ENCODE results near the gene TMEM86B. TPM values are rescaled to one million over a fixed set of nuclear protein-coding genes. Genes with fewer than 3 reads are reported as not detected.
"Not testable (repeated sequence)": the region's sequence is repeated elsewhere in the genome, so short reads cannot be mapped to it uniquely, and the experiment has no call there.

TMEM86B gene
- total and polyA plus RNA-seq, 3 donors from 2014 or later: 12.8 to 13.9 (median 13.4) TPM

DNA sequence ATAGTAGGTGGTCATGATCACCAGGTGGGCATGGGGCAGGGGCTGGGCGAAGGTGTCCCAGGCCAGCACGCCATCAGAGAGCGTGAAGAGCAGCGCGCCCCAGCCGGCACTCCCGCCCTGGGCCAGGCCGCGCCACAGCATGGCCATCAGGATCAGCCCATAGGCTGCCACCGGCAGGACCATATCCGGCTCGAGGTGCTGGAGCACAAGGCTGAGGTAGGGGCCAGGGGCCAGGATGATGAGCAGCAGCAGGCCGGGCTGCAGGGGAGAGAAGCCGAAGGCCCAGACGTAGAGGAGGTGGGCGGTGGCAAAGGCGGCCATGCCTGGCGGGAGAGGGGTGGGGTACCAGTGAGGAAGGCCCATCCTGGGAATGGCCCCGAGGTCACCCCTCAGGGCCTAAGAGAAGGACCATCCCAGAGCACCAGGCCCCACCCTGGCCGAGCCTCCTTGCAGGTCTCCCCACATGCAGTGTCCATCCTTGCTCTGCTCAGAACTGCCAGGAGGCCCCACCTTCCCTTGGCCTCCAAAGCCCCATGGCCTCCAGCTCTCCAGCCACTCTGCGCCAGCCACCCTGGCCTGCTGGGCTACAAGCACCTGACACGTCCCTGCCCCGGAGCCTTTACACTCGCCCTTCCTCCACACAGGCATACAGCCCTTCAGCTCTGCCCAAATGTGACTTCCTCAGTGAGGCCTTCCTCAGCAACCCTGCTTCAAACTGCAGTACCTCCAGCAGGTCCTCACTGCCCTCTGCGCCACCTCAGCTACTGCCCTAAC lies 1.1 kb downstream of the TMEM86B start:
- Histone ChIP-seq H3K36me3 (ENCODE audit: low read depth, missing control alignments) (no peaks in the 10 kb centered on the region), H3K27ac (no peak overlapping the region), H3K4me3 (no peak overlapping the region), H3K4me1 (no peaks in the 10 kb centered on the region), H3K9me3 (no peaks in the 10 kb centered on the region), H3K27me3 (no peaks in the 10 kb centered on the region)
- intact Hi-C loops (cut with DNase I; ENCODE audit: low total_unique reads): no loop called here
- DNase-seq: no peak
- WGBS, 2 donors: 89 to 91% methylated on average over 14 to 25 of the region's 25 CpGs
- TF ChIP-seq, protein P1, sequence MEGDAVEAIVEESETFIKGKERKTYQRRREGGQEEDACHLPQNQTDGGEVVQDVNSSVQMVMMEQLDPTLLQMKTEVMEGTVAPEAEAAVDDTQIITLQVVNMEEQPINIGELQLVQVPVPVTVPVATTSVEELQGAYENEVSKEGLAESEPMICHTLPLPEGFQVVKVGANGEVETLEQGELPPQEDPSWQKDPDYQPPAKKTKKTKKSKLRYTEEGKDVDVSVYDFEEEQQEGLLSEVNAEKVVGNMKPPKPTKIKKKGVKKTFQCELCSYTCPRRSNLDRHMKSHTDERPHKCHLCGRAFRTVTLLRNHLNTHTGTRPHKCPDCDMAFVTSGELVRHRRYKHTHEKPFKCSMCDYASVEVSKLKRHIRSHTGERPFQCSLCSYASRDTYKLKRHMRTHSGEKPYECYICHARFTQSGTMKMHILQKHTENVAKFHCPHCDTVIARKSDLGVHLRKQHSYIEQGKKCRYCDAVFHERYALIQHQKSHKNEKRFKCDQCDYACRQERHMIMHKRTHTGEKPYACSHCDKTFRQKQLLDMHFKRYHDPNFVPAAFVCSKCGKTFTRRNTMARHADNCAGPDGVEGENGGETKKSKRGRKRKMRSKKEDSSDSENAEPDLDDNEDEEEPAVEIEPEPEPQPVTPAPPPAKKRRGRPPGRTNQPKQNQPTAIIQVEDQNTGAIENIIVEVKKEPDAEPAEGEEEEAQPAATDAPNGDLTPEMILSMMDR (IDR thresholded peaks at IDR 0.05): no peak
- no peak for TF ChIP-seq POLR2A (IDR thresholded peaks at IDR 0.05)

DNA sequence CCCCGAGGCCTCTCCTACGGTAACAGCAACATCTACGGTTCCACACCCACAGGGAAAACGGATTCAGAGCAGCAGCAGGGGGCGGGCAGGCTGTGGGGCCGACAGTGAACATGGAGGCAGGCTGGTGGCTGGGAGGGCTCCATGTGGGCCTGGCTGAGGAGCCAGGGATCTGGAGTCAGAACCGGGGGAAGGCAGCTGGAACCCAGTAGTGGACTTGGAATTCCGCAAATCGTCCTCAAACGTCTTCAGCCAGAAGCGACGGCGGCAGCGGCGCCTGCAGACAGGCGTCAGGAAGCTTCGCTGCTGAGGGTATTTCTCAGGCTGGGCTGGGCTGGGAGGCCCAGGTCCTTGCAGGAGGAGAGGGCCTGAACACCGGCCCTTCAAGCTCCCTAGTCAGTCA lies 1.8 kb downstream of the TMEM86B start:
- Histone ChIP-seq H3K4me3 (no peak overlapping the region), H3K9me3 (no peaks in the 10 kb centered on the region), H3K27ac (no peak overlapping the region), H3K27me3 (no peaks in the 10 kb centered on the region), H3K36me3 (ENCODE audit: low read depth, missing control alignments) (no peaks in the 10 kb centered on the region), H3K4me1 (no peaks in the 10 kb centered on the region)
- TF ChIP-seq POLR2A (IDR thresholded peaks at IDR 0.05): no peak
- TF ChIP-seq, protein P1 (IDR thresholded peaks at IDR 0.05): no peak
- intact Hi-C loops (cut with DNase I; ENCODE audit: low total_unique reads): no loop called here
- WGBS, 2 donors: 73 to 77% methylated on average over 7 to 18 of the region's 18 CpGs
- no peak for DNase-seq

DNA sequence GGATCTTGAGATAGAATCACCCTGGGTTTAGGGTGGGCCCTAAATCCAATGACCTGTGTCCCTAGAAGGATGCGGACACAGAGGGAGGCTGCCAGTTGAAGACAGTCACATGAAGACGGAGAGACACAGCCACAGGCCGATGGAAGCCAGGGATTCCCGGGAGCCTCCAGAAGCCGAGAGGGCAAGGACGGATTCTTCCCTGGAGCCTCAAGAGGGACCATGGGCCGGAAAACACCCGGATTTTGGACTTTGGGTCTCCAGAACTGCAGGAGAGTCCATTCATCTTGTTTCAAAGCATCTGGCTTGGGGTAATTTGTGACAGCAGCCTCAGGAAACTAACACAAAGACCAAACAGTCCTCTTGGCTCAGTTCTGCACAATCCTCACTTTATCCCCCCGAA lies 2.3 kb downstream of the TMEM86B start:
- Histone ChIP-seq H3K9me3 (no peaks in the 10 kb centered on the region), H3K27me3 (no peaks in the 10 kb centered on the region), H3K4me1 (no peaks in the 10 kb centered on the region), H3K4me3 (no peak overlapping the region), H3K36me3 (ENCODE audit: low read depth, missing control alignments) (no peaks in the 10 kb centered on the region), H3K27ac (no peak overlapping the region)
- intact Hi-C loops (cut with DNase I; ENCODE audit: low total_unique reads): no loop called here
- no peak for TF ChIP-seq POLR2A (IDR thresholded peaks at IDR 0.05)
- TF ChIP-seq, protein P1 (IDR thresholded peaks at IDR 0.05): no peak
- 72 to 94% methylated on average over 5 to 9 of the region's 9 CpGs for WGBS, 2 donors
- DNase-seq: no peak

DNA sequence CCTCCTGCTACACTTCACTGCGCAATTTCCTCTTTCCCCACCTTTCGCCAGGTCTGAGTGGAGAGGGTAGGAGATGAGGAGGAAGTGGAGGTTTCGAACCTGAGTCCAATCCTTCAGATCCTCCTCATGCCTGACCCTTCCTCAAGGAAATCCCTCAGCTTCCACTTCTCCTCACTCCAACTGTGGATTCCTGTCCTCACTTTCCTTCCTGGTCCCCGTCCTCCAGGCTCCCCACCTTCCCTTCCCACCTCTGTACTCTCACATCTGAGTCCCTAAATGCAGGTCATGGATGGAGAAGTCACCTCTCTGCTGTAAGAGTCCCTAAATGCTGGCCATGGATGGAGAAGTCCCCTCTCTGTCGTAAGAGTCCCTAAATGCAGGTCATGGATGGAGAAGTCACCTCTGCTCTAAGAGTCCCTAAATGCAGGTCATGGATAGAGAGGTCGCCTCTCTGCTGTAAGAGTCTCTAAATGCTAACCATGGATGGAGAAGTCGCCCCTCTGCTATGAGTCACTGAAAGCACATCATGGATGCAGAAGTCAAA lies 3.1 kb downstream of the TMEM86B start:
- intact Hi-C loops (cut with DNase I; ENCODE audit: low total_unique reads): no loop called here
- H3K4me3 ChIP-seq: no peak overlapping the region
- H3K36me3 ChIP-seq (ENCODE audit: low read depth, missing control alignments): no peaks in the 10 kb centered on the region
- H3K9me3 ChIP-seq: no peaks in the 10 kb centered on the region
- H3K27me3 ChIP-seq: no peaks in the 10 kb centered on the region
- no peaks in the 10 kb centered on the region for H3K4me1 ChIP-seq
- no peak overlapping the region for H3K27ac ChIP-seq
- DNase-seq: no peak
- TF ChIP-seq, protein P1 (IDR thresholded peaks at IDR 0.05): no peak
- TF ChIP-seq POLR2A (IDR thresholded peaks at IDR 0.05): no peak
- 89% methylated on average over 7 of the region's 7 CpGs for whole genome bisulfite sequencing, 2 donors

DNA sequence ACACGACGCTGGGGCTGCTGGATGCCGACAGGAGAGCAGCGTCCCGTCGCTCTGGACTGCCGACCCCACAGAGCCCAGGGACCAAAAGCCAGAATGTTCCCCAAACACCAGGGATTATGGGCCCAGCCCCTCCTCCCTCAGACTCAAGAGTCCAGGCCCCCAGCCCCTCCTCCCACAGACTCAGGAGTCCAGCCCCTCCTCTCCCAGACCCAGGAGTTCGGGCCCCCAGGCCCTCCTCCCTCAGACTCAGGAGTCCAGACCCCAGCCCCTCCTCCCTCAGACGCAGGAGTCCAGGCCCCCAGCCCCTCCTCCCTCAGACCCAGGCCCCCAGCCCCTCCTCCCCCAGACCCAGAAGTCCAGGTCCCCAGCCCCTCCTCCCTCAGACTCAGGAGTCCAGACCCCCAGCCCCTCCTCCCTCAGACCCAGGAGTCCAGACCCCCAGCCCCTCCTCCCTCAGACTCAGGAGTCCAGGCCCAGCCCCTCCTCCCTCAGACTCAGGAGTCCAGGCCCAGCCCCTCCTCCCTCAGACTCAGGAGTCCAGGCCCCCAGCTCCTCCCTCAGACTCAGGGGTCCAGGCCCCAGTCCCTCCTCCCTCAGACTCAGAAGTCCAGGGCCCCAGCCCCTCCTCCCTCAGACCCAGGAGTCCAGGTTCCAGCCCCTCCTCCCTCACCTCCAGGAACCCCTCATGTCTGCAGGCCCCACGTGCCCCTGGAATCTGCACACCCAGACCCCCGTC lies 3.7 kb downstream of the TMEM86B start:
- H3K27me3 ChIP-seq; DNase-seq; intact Hi-C loops (cut with DNase I; ENCODE audit: low total_unique reads); H3K9me3 ChIP-seq; H3K4me3 ChIP-seq; H3K27ac ChIP-seq; H3K4me1 ChIP-seq; H3K36me3 ChIP-seq (ENCODE audit: low read depth, missing control alignments): not testable (repeated sequence)
- 73 to 78% methylated on average over 6 to 11 of the region's 11 CpGs for WGBS, 2 donors

Data from testis (tissue), 3 donors.